Right atrium auricular region (tissue), 2 donors: ENCODE results near the gene ZNF506. TPM values are rescaled to one million over a fixed set of nuclear protein-coding genes. Genes with fewer than 3 reads are reported as not detected.
"Not testable (repeated sequence)": the region's sequence is repeated elsewhere in the genome, so short reads cannot be mapped to it uniquely, and the experiment has no call there.

Source experiments
- DNase-seq: peaks from one replicate; pipeline ENCODE4 v3.0.0-alpha.2; 2019; ENCODE audit warnings: low spot score
- H3K27ac ChIP-seq, 2 donors: fragments of 200-600 bp; sonication (generic); 1 replicate in 1 of 2; 2 replicates in 1 of 2; pipeline ENCODE4 v1.5.1; 2016 to 2019
- H3K27me3 ChIP-seq, 2 donors: fragments of 200-600 bp; sonication (generic); one replicate each; pipeline versions ENCODE4 v1.5.1 to v1.6.0; 2017 to 2019
- H3K36me3 ChIP-seq: fragments of 200-600 bp; sonication (generic); one replicate; pipeline ENCODE4 v1.5.1; 2016
- H3K4me1 ChIP-seq, 2 donors: fragments of 200-600 bp; sonication (generic); one replicate each; pipeline versions ENCODE4 v1.5.1 to v1.6.0; 2017 to 2019
- H3K4me3 ChIP-seq, 2 donors: fragments of 200-600 bp; sonication (generic); 1 replicate in 1 of 2; 2 replicates in 1 of 2; pipeline ENCODE4 v1.5.1; 2017 to 2019; ENCODE audit warnings: mild to moderate bottlenecking in 1 of 2, moderate library complexity in 1 of 2
- H3K9me3 ChIP-seq, 2 donors: fragments of 200-600 bp; sonication (generic); one replicate each; pipeline ENCODE4 v1.5.1; 2019
- CTCF ChIP-seq, 2 donors: fragments of 200-600 bp; sonication (generic); IDR thresholded peaks; one replicate each; pipeline ENCODE4 v1.5.1; 2019; ENCODE audit warnings: antibody characterized with exemption in 2 of 2
- total RNA-seq, 2 donors: library from RNA; depleted of rRNA; stranded (reverse); fragments of >200 nt; gene quantifications; one replicate each; pipeline ENCODE4 v1.1.0, GENCODE V29; 2016

ZNF506 gene
- total RNA-seq, 2 donors from 2014 or later, result 14.2 to 18.2 TPM

- H3K36me3 ChIP-seq, result no peaks in the 10 kb centered on the region
- TF ChIP-seq CTCF (IDR thresholded peaks at IDR 0.05), result no peak
- H3K27me3 ChIP-seq, result no peaks in the 10 kb centered on the region
- no peak for DNase-seq
- no peaks in the 10 kb centered on the region for H3K4me1 ChIP-seq
- H3K27ac ChIP-seq, result no peak overlapping the region
- H3K4me3 ChIP-seq, result no peak overlapping the region
- H3K9me3 ChIP-seq, result no peaks in the 10 kb centered on the region
Observed at GRCh38 chr19:19858751-19859150, 37.2 kb upstream of the ZNF506 start.

GRCh38 chr19:19851740-19852139 lies 30.2 kb upstream of the ZNF506 start:
- H3K36me3 ChIP-seq, H3K4me3 ChIP-seq, H3K27ac ChIP-seq, DNase-seq, H3K27me3 ChIP-seq, H3K4me1 ChIP-seq, H3K9me3 ChIP-seq: not testable (repeated sequence)

- no peak for TF ChIP-seq CTCF (IDR thresholded peaks at IDR 0.05)
- Histone ChIP-seq H3K27me3 (no peaks in the 10 kb centered on the region), H3K36me3 (no peaks in the 10 kb centered on the region), H3K9me3 (no peaks in the 10 kb centered on the region), H3K27ac (no peak overlapping the region), H3K4me3 (no peak overlapping the region), H3K4me1 (no peaks in the 10 kb centered on the region)
- DNase-seq, result no peak
Observed at GRCh38 chr19:19849056-19849455, 27.5 kb upstream of the ZNF506 start.

- DNase-seq, result no peak
- Histone ChIP-seq H3K9me3 (no peaks in the 10 kb centered on the region), H3K27ac (no peak overlapping the region), H3K4me3 (no peak overlapping the region), H3K27me3 (no peaks in the 10 kb centered on the region), H3K36me3 (no peaks in the 10 kb centered on the region), H3K4me1 (no peaks in the 10 kb centered on the region)
- no peak for TF ChIP-seq CTCF (IDR thresholded peaks at IDR 0.05)
Observed at GRCh38 chr19:19847781-19848180, 26.2 kb upstream of the ZNF506 start.

GRCh38 chr19:19835560-19836038 lies 14.0 kb upstream of the ZNF506 start:
- Histone ChIP-seq H3K36me3 (no peaks in the 10 kb centered on the region), H3K4me1 (no peaks in the 10 kb centered on the region), H3K4me3 (no peak overlapping the region), H3K9me3 (peaks cover 21 to 96% of the 10 kb centered on the region in 2 donors), H3K27ac (no peak overlapping the region), H3K27me3 (no peaks in the 10 kb centered on the region)
- no peak for TF ChIP-seq CTCF (IDR thresholded peaks at IDR 0.05)
- DNase-seq, result no peak

GRCh38 chr19:19826875-19827274 lies 5.3 kb upstream of the ZNF506 start:
- Histone ChIP-seq H3K9me3 (peaks cover 5 to 44% of the 10 kb centered on the region in 2 donors), H3K27me3 (no peaks in the 10 kb centered on the region), H3K27ac (no peak overlapping the region), H3K4me1 (no peaks in the 10 kb centered on the region), H3K36me3 (no peaks in the 10 kb centered on the region), H3K4me3 (no peak overlapping the region)
- no peak for TF ChIP-seq CTCF (IDR thresholded peaks at IDR 0.05)
- DNase-seq, result no peak
